Measurements from ENCODE around the gene BAG2.

Gene BAG2

DNA sequence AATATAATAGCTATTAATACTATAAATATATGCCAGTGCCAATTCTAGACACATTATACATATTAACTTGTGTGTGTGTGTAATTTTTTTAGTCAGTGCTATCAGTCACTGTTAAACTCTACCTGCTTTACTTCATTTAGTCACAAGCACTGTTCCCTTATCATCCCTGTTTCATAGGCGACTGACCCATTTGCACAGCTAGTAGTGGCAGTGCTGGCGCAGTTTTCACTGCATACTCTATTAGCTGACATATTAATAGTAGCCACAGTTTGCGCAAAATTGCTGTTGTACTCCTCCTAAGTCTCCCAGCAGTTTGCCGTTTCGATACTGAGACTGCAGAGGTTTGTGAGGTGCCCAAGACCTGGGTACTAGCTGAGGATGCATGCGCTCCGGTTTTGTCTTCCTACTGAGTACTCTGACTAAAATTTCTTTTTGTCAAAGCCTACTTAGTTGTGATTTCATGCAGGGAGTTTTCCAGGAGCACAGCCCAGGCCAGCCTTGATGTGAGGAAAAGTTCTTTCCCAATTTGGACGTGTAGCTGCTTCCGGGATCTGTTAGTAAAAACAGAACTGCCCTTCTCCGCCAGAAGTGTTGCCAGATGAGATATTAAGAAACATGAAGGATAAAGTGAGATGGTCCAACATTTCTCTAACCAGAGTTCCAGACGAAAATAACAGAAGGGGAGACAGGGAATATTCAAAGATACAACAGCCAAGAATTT is 5.6 kb downstream of the BAG2 start:
- FAIRE-seq (no peak), DNase-seq (ENCODE audit: insufficient read length) (no peak)
- TF ChIP-seq POLR2A (IDR thresholded peaks at IDR 0.05; ENCODE audit: low read depth, low read length): no peak
- no peak for TF ChIP-seq POLR2AphosphoS5 (IDR thresholded peaks at IDR 0.05; ENCODE audit: low read depth, low read length)
- TF ChIP-seq TAF1 (IDR thresholded peaks at IDR 0.05; ENCODE audit: borderline replicate concordance, low read depth, low read length): no peak

DNA sequence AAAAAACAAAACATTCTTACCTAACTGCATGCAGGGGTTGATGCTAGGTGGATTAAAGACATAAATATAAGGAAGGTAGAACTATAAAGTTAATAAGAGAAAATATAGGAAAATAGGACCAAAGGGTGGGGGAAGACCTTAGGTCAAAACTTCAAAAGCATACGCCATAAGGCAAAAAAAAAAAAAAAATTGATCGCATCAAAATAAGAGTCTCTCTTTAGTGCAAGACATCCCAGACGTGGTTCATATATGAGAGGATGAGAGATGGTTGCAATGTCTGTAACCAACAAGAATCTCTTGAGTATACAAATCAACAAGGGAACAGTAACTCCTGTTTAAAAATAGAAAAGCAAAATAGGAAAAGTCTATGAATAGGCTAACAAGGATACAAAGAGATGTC is 8.5 kb downstream of the BAG2 start:
- FAIRE-seq (no peak), DNase-seq (ENCODE audit: insufficient read length) (no peak)
- TF ChIP-seq TAF1 (IDR thresholded peaks at IDR 0.05; ENCODE audit: borderline replicate concordance, low read depth, low read length) (no peak), POLR2AphosphoS5 (IDR thresholded peaks at IDR 0.05; ENCODE audit: low read depth, low read length) (no peak)

DNA sequence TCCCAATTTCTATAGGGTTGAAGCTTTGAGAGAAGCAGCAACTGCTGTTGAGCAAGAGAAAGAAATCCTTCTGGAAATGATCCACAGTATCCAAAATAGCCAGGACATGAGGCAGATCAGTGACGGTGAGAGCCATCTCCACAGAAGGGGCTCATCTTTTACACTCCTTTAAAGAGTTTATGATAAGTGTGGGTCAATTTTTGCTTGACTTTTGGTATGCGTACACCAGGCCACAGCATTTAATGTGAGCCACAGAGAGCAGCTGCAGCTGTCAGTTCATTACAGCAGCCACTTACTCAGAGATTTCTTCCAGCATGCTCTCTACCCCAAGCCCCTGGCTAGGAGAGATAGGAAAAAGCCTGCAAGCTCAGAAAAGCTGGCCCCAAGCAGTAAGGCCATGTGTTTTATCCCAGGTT is 9.9 kb downstream of the BAG2 start:
- TF ChIP-seq POLR2A (IDR thresholded peaks at IDR 0.05; ENCODE audit: low read depth, low read length) (no peak), POLR2AphosphoS5 (IDR thresholded peaks at IDR 0.05; ENCODE audit: low read depth, low read length) (no peak), TAF1 (IDR thresholded peaks at IDR 0.05; ENCODE audit: borderline replicate concordance, low read depth, low read length) (no peak)
- no peak for DNase-seq (ENCODE audit: insufficient read length)

DNA sequence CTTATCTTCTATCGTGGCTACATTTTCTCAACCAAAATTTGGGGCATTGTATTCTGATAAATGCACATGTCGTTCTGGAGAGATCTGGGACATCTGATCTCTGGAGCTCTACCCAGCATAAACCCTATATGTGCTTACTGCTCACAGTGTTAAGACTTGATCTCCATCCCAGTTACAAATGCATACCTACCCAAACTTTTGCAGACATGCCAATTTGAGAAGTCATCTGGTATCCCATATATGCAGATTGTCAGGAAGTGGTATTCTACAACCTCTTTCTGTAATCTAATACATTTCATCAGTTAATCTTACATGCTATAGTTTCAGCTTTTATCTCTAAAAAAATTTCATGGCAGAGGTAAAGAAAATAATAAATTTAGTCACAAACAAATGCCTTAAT is 11.2 kb downstream of the BAG2 start:
- no peak for TF ChIP-seq TAF1 (IDR thresholded peaks at IDR 0.05; ENCODE audit: borderline replicate concordance, low read depth, low read length)
- no peak for TF ChIP-seq POLR2A (IDR thresholded peaks at IDR 0.05; ENCODE audit: low read depth, low read length)
- no peak for TF ChIP-seq POLR2AphosphoS5 (IDR thresholded peaks at IDR 0.05; ENCODE audit: low read depth, low read length)
- FAIRE-seq: no peak
- DNase-seq (ENCODE audit: insufficient read length): no peak

More for the DNA sequence above, 9.9 kb downstream of the BAG2 start:
- no peak for FAIRE-seq

- DNase-seq (ENCODE audit: insufficient read length) (no peak), FAIRE-seq (no peak)
Observed at GRCh38 chr6:57190140-57190539, 18.0 kb downstream of the BAG2 start.

GRCh38 chr6:57193177-57193576 is 21.1 kb downstream of the BAG2 start:
- TF ChIP-seq POLR2AphosphoS5 (IDR thresholded peaks at IDR 0.05; ENCODE audit: low read depth, low read length): no peak
- no peak for TF ChIP-seq POLR2A (IDR thresholded peaks at IDR 0.05; ENCODE audit: low read depth, low read length)
- no peak for TF ChIP-seq TAF1 (IDR thresholded peaks at IDR 0.05; ENCODE audit: borderline replicate concordance, low read depth, low read length)
- DNase-seq (ENCODE audit: insufficient read length): no peak
- FAIRE-seq: no peak

More at GRCh38 chr6:57190140-57190539, 18.0 kb downstream of the BAG2 start:
- TF ChIP-seq POLR2A (IDR thresholded peaks at IDR 0.05; ENCODE audit: low read depth, low read length) (no peak), TAF1 (IDR thresholded peaks at IDR 0.05; ENCODE audit: borderline replicate concordance, low read depth, low read length) (no peak), POLR2AphosphoS5 (IDR thresholded peaks at IDR 0.05; ENCODE audit: low read depth, low read length) (no peak)

GRCh38 chr6:57195457-57195856 is 23.3 kb downstream of the BAG2 start:
- FAIRE-seq: no peak
- TF ChIP-seq POLR2A (IDR thresholded peaks at IDR 0.05; ENCODE audit: low read depth, low read length) (no peak), TAF1 (IDR thresholded peaks at IDR 0.05; ENCODE audit: borderline replicate concordance, low read depth, low read length) (no peak), POLR2AphosphoS5 (IDR thresholded peaks at IDR 0.05; ENCODE audit: low read depth, low read length) (no peak)
- DNase-seq (ENCODE audit: insufficient read length): no peak

GRCh38 chr6:57198926-57199636 is 27.0 kb downstream of the BAG2 start:
- FAIRE-seq (no peak), DNase-seq (ENCODE audit: insufficient read length) (no peak)

GRCh38 chr6:57201718-57202117 is 29.6 kb downstream of the BAG2 start:
- TF ChIP-seq POLR2AphosphoS5 (IDR thresholded peaks at IDR 0.05; ENCODE audit: low read depth, low read length): no peak
- no peak for TF ChIP-seq TAF1 (IDR thresholded peaks at IDR 0.05; ENCODE audit: borderline replicate concordance, low read depth, low read length)
- no peak for TF ChIP-seq POLR2A (IDR thresholded peaks at IDR 0.05; ENCODE audit: low read depth, low read length)
- no peak for DNase-seq (ENCODE audit: insufficient read length)
- FAIRE-seq: no peak

More at GRCh38 chr6:57198926-57199636, 27.0 kb downstream of the BAG2 start:
- TF ChIP-seq POLR2A (IDR thresholded peaks at IDR 0.05; ENCODE audit: low read depth, low read length) (no peak), POLR2AphosphoS5 (IDR thresholded peaks at IDR 0.05; ENCODE audit: low read depth, low read length) (no peak), TAF1 (IDR thresholded peaks at IDR 0.05; ENCODE audit: borderline replicate concordance, low read depth, low read length) (no peak)

GRCh38 chr6:57205550-57206328 is 33.6 kb downstream of the BAG2 start:
- TF ChIP-seq POLR2A (IDR thresholded peaks at IDR 0.05; ENCODE audit: low read depth, low read length) (no peak), POLR2AphosphoS5 (IDR thresholded peaks at IDR 0.05; ENCODE audit: low read depth, low read length) (no peak), TAF1 (IDR thresholded peaks at IDR 0.05; ENCODE audit: borderline replicate concordance, low read depth, low read length) (no peak)
- FAIRE-seq (peak; percentile 27), DNase-seq (ENCODE audit: insufficient read length) (no peak)

DNA sequence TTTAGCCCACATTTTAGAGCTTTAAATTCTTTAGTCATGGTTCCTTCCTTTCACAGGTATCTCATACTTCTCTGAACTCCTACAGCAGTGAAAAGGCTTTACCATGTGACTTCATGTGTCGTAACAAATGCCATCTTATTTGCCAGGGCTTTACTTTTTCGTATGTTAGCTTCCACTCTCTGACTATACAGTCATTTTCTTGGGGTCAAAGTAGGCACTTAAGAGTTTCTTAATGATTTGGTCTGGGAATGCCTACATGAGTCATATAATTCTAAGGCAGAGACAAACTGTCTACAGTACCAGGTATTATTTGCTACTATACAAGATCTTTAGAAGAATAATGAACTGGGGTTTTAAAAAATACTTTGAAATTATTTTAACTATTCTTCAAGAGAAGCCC is 35.0 kb downstream of the BAG2 start:
- FAIRE-seq (no peak), DNase-seq (ENCODE audit: insufficient read length) (no peak)
- no peak for TF ChIP-seq POLR2AphosphoS5 (IDR thresholded peaks at IDR 0.05; ENCODE audit: low read depth, low read length)
- no peak for TF ChIP-seq POLR2A (IDR thresholded peaks at IDR 0.05; ENCODE audit: low read depth, low read length)
- TF ChIP-seq TAF1 (IDR thresholded peaks at IDR 0.05; ENCODE audit: borderline replicate concordance, low read depth, low read length): no peak

Data from GM12892 (cell line).